Neural cell (in vitro differentiated cells): Measurements from ENCODE around the gene IL2RG. TPM values are rescaled to one million over a fixed set of nuclear protein-coding genes. Genes with fewer than 3 reads are reported as not detected.

Experiments used
- H2AFZ ChIP-seq: fragments of 200-600, 300-800 bp; sonication (generic), shearing (Covaris generic); 2 replicates; pipeline ENCODE4 v1.6.0; 2014; ENCODE audit warnings: low read depth, mild to moderate bottlenecking, antibody characterized with exemption, low read length, moderate library complexity
- H3F3A ChIP-seq: fragments of 200-600 bp; shearing (Covaris generic); 2 replicates; pipeline ENCODE4 v1.6.1; 2016; ENCODE audit warnings: mild to moderate bottlenecking, moderate library complexity, mixed read lengths, antibody characterized with exemption, low read length; ENCODE audit not compliant: insufficient read depth, poor library complexity, severe bottlenecking
- H3K27ac ChIP-seq: fragments of 200-600, 300-800 bp; sonication (generic), shearing (Covaris generic); 2 replicates; pipeline ENCODE4 v1.5.1; 2014; ENCODE audit warnings: mild to moderate bottlenecking, low read length, moderate library complexity
- H3K27me3 ChIP-seq: fragments of 300-800, 200-600 bp; sonication (generic), shearing (Covaris generic); 2 replicates; pipeline ENCODE4 v1.6.0; 2014; ENCODE audit warnings: mild to moderate bottlenecking, low read depth, low read length, moderate library complexity; ENCODE audit not compliant: insufficient read depth
- H3K36me3 ChIP-seq: fragments of 300-800, 200-600 bp; sonication (generic), shearing (Covaris generic); 2 replicates; pipeline ENCODE4 v1.5.1; 2014; ENCODE audit warnings: mild to moderate bottlenecking, antibody characterized with exemption, low read length, moderate library complexity; ENCODE audit not compliant: insufficient read depth
- H3K4me2 ChIP-seq: fragments of 300-800, 200-600 bp; sonication (generic), shearing (Covaris generic); 2 replicates; pipeline ENCODE4 v1.6.0; 2014; ENCODE audit warnings: mild to moderate bottlenecking, low read length
- H3K4me3 ChIP-seq: fragments of 300-800, 200-600 bp; sonication (generic), shearing (Covaris generic); 2 replicates; pipeline ENCODE4 v1.5.1; 2014; ENCODE audit warnings: mild to moderate bottlenecking, low read length, moderate library complexity
- H3K79me2 ChIP-seq: fragments of 200-600 bp; shearing (Covaris generic); replicated peaks from 2 replicates; pipeline ENCODE4 v1.6.0; 2014; ENCODE audit warnings: mild to moderate bottlenecking, low read length, moderate library complexity; ENCODE audit not compliant: insufficient read depth
- H3K9ac ChIP-seq: fragments of 300-800, 200-600 bp; sonication (generic), shearing (Covaris generic); 2 replicates; pipeline ENCODE4 v1.6.1; 2016; ENCODE audit warnings: mild to moderate bottlenecking, low read length, mixed read lengths
- H3K9me2 ChIP-seq: fragments of 200-600 bp; shearing (Covaris generic); 2 replicates; pipeline ENCODE4 v1.6.1; 2016; ENCODE audit warnings: mild to moderate bottlenecking, low read length, mixed read lengths; ENCODE audit not compliant: insufficient read depth
- H3K9me3 ChIP-seq: fragments of 200-600, 300-800 bp; sonication (generic), shearing (Covaris generic); 2 replicates; pipeline ENCODE4 v1.6.1; 2016; ENCODE audit warnings: mild to moderate bottlenecking, mixed run types, low read length, moderate library complexity, mixed read lengths
- H4K20me1 ChIP-seq: fragments of 200-600 bp; shearing (Covaris generic); 2 replicates; pipeline ENCODE4 v1.6.1; 2016; ENCODE audit warnings: mild to moderate bottlenecking, mixed run types; ENCODE audit not compliant: insufficient read depth
- CTCF ChIP-seq: fragments of 450-650 bp; IDR thresholded peaks from 2 replicates; pipeline ENCODE4 v1.5.1; 2014; ENCODE audit warnings: antibody characterized with exemption, mild to moderate bottlenecking, moderate library complexity; ENCODE audit not compliant: poor library complexity, severe bottlenecking
- EP300 ChIP-seq: fragments of 450-650 bp; conservative IDR thresholded peaks from 2 replicates; pipeline ENCODE4 v1.6.1; 2014; ENCODE audit warnings: antibody characterized with exemption, mild to moderate bottlenecking, moderate library complexity; ENCODE audit not compliant: poor library complexity, severe bottlenecking
- EZH2 ChIP-seq: fragments of 200-600, 300-800 bp; shearing (Covaris generic), sonication (generic); IDR thresholded peaks from 2 replicates; pipeline ENCODE4 v1.6.1; 2014; ENCODE audit warnings: antibody characterized with exemption, low read length, borderline replicate concordance, mild to moderate bottlenecking; ENCODE audit not compliant: insufficient read depth, poor library complexity, severe bottlenecking
- MXI1 ChIP-seq: fragments of 450-650 bp; conservative IDR thresholded peaks from 2 replicates; pipeline ENCODE4 v1.6.1; 2014; ENCODE audit warnings: antibody characterized with exemption, mild to moderate bottlenecking; ENCODE audit not compliant: poor library complexity, severe bottlenecking
- POLR2AphosphoS5 ChIP-seq: IDR thresholded peaks from 2 replicates; pipeline ENCODE4 v1.6.1; 2012
- RAD21 ChIP-seq: fragments of 450-650 bp; conservative IDR thresholded peaks from 2 replicates; pipeline ENCODE4 v1.6.1; 2014; ENCODE audit warnings: antibody characterized with exemption, mild to moderate bottlenecking, moderate library complexity
- REST ChIP-seq: IDR thresholded peaks from 2 replicates; pipeline ENCODE4 v1.6.1; 2012; ENCODE audit warnings: borderline replicate concordance
- SMC3 ChIP-seq: fragments of 450-650 bp; conservative IDR thresholded peaks from 2 replicates; pipeline ENCODE4 v1.6.1; 2014; ENCODE audit warnings: antibody characterized with exemption, mild to moderate bottlenecking, moderate library complexity; ENCODE audit not compliant: poor library complexity
- TAF1 ChIP-seq: IDR thresholded peaks from 2 replicates; pipeline ENCODE4 v1.6.1; 2012; ENCODE audit warnings: low read depth
- polyA plus RNA-seq: library from polyadenylated mRNA; depleted of rRNA; stranded (reverse); fragments of >200 nt; gene quantifications from 2 replicates; pipeline ENCODE4 v1.2.3, GENCODE V29; 2014

The IL2RG gene
- polyA plus RNA-seq, 1 donor from 2014 or later, result not detected

- Histone ChIP-seq H3K9me3 (no peaks in the 10 kb centered on the region), H3K4me2 (no peak overlapping the region), H3K79me2 (no peaks in the 10 kb centered on the region), H2AFZ (no peak overlapping the region), H4K20me1 (no peaks in the 10 kb centered on the region), H3K9me2 (no peaks in the 10 kb centered on the region), H3K9ac (no peak overlapping the region), H3F3A (no peaks in the 10 kb centered on the region), H3K4me3 (no peak overlapping the region), H3K36me3 (no peaks in the 10 kb centered on the region), H3K27me3 (no peaks in the 10 kb centered on the region), H3K27ac (no peak overlapping the region)
- TF ChIP-seq POLR2AphosphoS5 (no peak), SMC3 (no peak), EP300 (no peak), MXI1 (no peak), CTCF (no peak), RAD21 (no peak), REST (no peak), TAF1 (no peak), EZH2 (no peak)
These were observed 2.3 kb downstream of the IL2RG start for GRCh38 chrX:71109051-71109450.

DNA sequence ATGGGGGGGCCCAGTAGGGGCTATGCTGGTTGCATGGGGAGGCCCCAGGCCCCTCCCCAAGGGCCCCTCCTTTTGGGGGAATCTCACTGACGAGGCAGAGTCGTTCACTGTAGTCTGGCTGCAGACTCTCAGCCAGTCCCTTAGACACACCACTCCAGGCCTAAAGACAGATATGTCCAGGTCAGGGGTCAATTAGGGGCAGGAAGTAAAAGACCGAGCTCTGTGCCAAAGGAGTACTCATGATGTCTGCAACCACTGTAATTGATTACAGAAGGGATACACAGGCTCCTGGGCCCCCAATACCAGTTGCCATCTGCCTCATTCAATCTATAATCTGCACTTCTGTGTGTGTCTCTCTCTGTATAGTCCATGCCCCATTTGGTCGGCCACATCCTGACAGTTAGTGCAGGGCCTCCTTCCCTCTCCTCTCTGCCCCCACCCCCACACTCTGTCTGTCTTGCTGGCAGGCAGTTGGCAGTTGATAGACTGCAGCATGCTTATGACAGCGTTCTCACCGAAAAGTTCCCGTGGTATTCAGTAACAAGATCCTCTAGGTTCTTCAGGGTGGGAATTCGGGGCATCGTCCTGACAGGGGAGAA, 3.5 kb downstream of the IL2RG start:
- no peaks in the 10 kb centered on the region for H3F3A ChIP-seq
- H2AFZ ChIP-seq, result no peak overlapping the region
- no peaks in the 10 kb centered on the region for H3K27me3 ChIP-seq
- no peaks in the 10 kb centered on the region for H3K9me3 ChIP-seq
- no peaks in the 10 kb centered on the region for H3K9me2 ChIP-seq
- no peak overlapping the region for H3K4me3 ChIP-seq
- H4K20me1 ChIP-seq, result no peaks in the 10 kb centered on the region
- H3K79me2 ChIP-seq, result no peaks in the 10 kb centered on the region
- no peak for TF ChIP-seq MXI1
- no peak for TF ChIP-seq RAD21
- TF ChIP-seq SMC3, result no peak
- TF ChIP-seq EP300, result no peak
- TF ChIP-seq TAF1, result no peak
- TF ChIP-seq CTCF, result no peak
- no peak for TF ChIP-seq EZH2
- TF ChIP-seq REST, result no peak
- TF ChIP-seq POLR2AphosphoS5, result no peak
- H3K9ac ChIP-seq, result no peak overlapping the region
- H3K4me2 ChIP-seq, result no peak overlapping the region
- no peaks in the 10 kb centered on the region for H3K36me3 ChIP-seq
- H3K27ac ChIP-seq, result no peak overlapping the region
